Neural cell (in vitro differentiated cells): ENCODE measurements around the gene ERFL. TPM values are rescaled to one million over a fixed set of nuclear protein-coding genes. Genes with fewer than 3 reads are reported as not detected.

Experiments used
- H2AFZ ChIP-seq: fragments of 200-600, 300-800 bp; sonication (generic), shearing (Covaris generic); 2 replicates; pipeline ENCODE4 v1.6.0; 2014; ENCODE audit warnings: low read depth, mild to moderate bottlenecking, antibody characterized with exemption, low read length, moderate library complexity
- H3F3A ChIP-seq: fragments of 200-600 bp; shearing (Covaris generic); 2 replicates; pipeline ENCODE4 v1.6.1; 2016; ENCODE audit warnings: mild to moderate bottlenecking, moderate library complexity, mixed read lengths, antibody characterized with exemption, low read length; ENCODE audit not compliant: insufficient read depth, poor library complexity, severe bottlenecking
- H3K27ac ChIP-seq: fragments of 200-600, 300-800 bp; sonication (generic), shearing (Covaris generic); 2 replicates; pipeline ENCODE4 v1.5.1; 2014; ENCODE audit warnings: mild to moderate bottlenecking, low read length, moderate library complexity
- H3K27me3 ChIP-seq: fragments of 300-800, 200-600 bp; sonication (generic), shearing (Covaris generic); 2 replicates; pipeline ENCODE4 v1.6.0; 2014; ENCODE audit warnings: mild to moderate bottlenecking, low read depth, low read length, moderate library complexity; ENCODE audit not compliant: insufficient read depth
- H3K36me3 ChIP-seq: fragments of 300-800, 200-600 bp; sonication (generic), shearing (Covaris generic); 2 replicates; pipeline ENCODE4 v1.5.1; 2014; ENCODE audit warnings: mild to moderate bottlenecking, antibody characterized with exemption, low read length, moderate library complexity; ENCODE audit not compliant: insufficient read depth
- H3K4me2 ChIP-seq: fragments of 300-800, 200-600 bp; sonication (generic), shearing (Covaris generic); 2 replicates; pipeline ENCODE4 v1.6.0; 2014; ENCODE audit warnings: mild to moderate bottlenecking, low read length
- H3K4me3 ChIP-seq: fragments of 300-800, 200-600 bp; sonication (generic), shearing (Covaris generic); 2 replicates; pipeline ENCODE4 v1.5.1; 2014; ENCODE audit warnings: mild to moderate bottlenecking, low read length, moderate library complexity
- H3K79me2 ChIP-seq: fragments of 200-600 bp; shearing (Covaris generic); replicated peaks from 2 replicates; pipeline ENCODE4 v1.6.0; 2014; ENCODE audit warnings: mild to moderate bottlenecking, low read length, moderate library complexity; ENCODE audit not compliant: insufficient read depth
- H3K9ac ChIP-seq: fragments of 300-800, 200-600 bp; sonication (generic), shearing (Covaris generic); 2 replicates; pipeline ENCODE4 v1.6.1; 2016; ENCODE audit warnings: mild to moderate bottlenecking, low read length, mixed read lengths
- H3K9me2 ChIP-seq: fragments of 200-600 bp; shearing (Covaris generic); 2 replicates; pipeline ENCODE4 v1.6.1; 2016; ENCODE audit warnings: mild to moderate bottlenecking, low read length, mixed read lengths; ENCODE audit not compliant: insufficient read depth
- H3K9me3 ChIP-seq: fragments of 200-600, 300-800 bp; sonication (generic), shearing (Covaris generic); 2 replicates; pipeline ENCODE4 v1.6.1; 2016; ENCODE audit warnings: mild to moderate bottlenecking, mixed run types, low read length, moderate library complexity, mixed read lengths
- H4K20me1 ChIP-seq: fragments of 200-600 bp; shearing (Covaris generic); 2 replicates; pipeline ENCODE4 v1.6.1; 2016; ENCODE audit warnings: mild to moderate bottlenecking, mixed run types; ENCODE audit not compliant: insufficient read depth
- CTCF ChIP-seq: fragments of 450-650 bp; IDR thresholded peaks from 2 replicates; pipeline ENCODE4 v1.5.1; 2014; ENCODE audit warnings: antibody characterized with exemption, mild to moderate bottlenecking, moderate library complexity; ENCODE audit not compliant: poor library complexity, severe bottlenecking
- EP300 ChIP-seq: fragments of 450-650 bp; conservative IDR thresholded peaks from 2 replicates; pipeline ENCODE4 v1.6.1; 2014; ENCODE audit warnings: antibody characterized with exemption, mild to moderate bottlenecking, moderate library complexity; ENCODE audit not compliant: poor library complexity, severe bottlenecking
- EZH2 ChIP-seq: fragments of 200-600, 300-800 bp; shearing (Covaris generic), sonication (generic); IDR thresholded peaks from 2 replicates; pipeline ENCODE4 v1.6.1; 2014; ENCODE audit warnings: antibody characterized with exemption, low read length, borderline replicate concordance, mild to moderate bottlenecking; ENCODE audit not compliant: insufficient read depth, poor library complexity, severe bottlenecking
- MXI1 ChIP-seq: fragments of 450-650 bp; conservative IDR thresholded peaks from 2 replicates; pipeline ENCODE4 v1.6.1; 2014; ENCODE audit warnings: antibody characterized with exemption, mild to moderate bottlenecking; ENCODE audit not compliant: poor library complexity, severe bottlenecking
- POLR2AphosphoS5 ChIP-seq: IDR thresholded peaks from 2 replicates; pipeline ENCODE4 v1.6.1; 2012
- RAD21 ChIP-seq: fragments of 450-650 bp; conservative IDR thresholded peaks from 2 replicates; pipeline ENCODE4 v1.6.1; 2014; ENCODE audit warnings: antibody characterized with exemption, mild to moderate bottlenecking, moderate library complexity
- REST ChIP-seq: IDR thresholded peaks from 2 replicates; pipeline ENCODE4 v1.6.1; 2012; ENCODE audit warnings: borderline replicate concordance
- SMC3 ChIP-seq: fragments of 450-650 bp; conservative IDR thresholded peaks from 2 replicates; pipeline ENCODE4 v1.6.1; 2014; ENCODE audit warnings: antibody characterized with exemption, mild to moderate bottlenecking, moderate library complexity; ENCODE audit not compliant: poor library complexity
- TAF1 ChIP-seq: IDR thresholded peaks from 2 replicates; pipeline ENCODE4 v1.6.1; 2012; ENCODE audit warnings: low read depth
- polyA plus RNA-seq: library from polyadenylated mRNA; depleted of rRNA; stranded (reverse); fragments of >200 nt; gene quantifications from 2 replicates; pipeline ENCODE4 v1.2.3, GENCODE V29; 2014

ERFL gene
- polyA plus RNA-seq, 1 donor from 2014 or later, result 0.31 TPM

GRCh38 chr19:41956621-41957020, 28.4 kb upstream of the ERFL start:
- Histone ChIP-seq H3K27ac (no peak overlapping the region), H4K20me1 (no peaks in the 10 kb centered on the region), H3K4me3 (no peak overlapping the region), H2AFZ (no peak overlapping the region), H3K4me2 (no peak overlapping the region), H3K9ac (no peak overlapping the region), H3K79me2 (no peaks in the 10 kb centered on the region), H3K9me2 (no peaks in the 10 kb centered on the region), H3K36me3 (no peaks in the 10 kb centered on the region), H3K27me3 (no peaks in the 10 kb centered on the region), H3K9me3 (no peaks in the 10 kb centered on the region), H3F3A (no peaks in the 10 kb centered on the region)
- TF ChIP-seq EZH2 (no peak), EP300 (no peak), CTCF (no peak), REST (no peak), SMC3 (no peak), MXI1 (no peak), RAD21 (no peak), POLR2AphosphoS5 (no peak), TAF1 (no peak)

- TF ChIP-seq EP300 (no peak), POLR2AphosphoS5 (no peak), MXI1 (no peak), RAD21 (no peak), CTCF (no peak), TAF1 (no peak), EZH2 (no peak), REST (no peak), SMC3 (no peak)
- H2AFZ ChIP-seq, result no peak overlapping the region
- H3F3A ChIP-seq, result no peaks in the 10 kb centered on the region
- H3K4me3 ChIP-seq, result no peak overlapping the region
- H3K27me3 ChIP-seq, result no peaks in the 10 kb centered on the region
- H3K9me3 ChIP-seq, result no peaks in the 10 kb centered on the region
- H4K20me1 ChIP-seq, result no peaks in the 10 kb centered on the region
- no peaks in the 10 kb centered on the region for H3K9me2 ChIP-seq
- no peaks in the 10 kb centered on the region for H3K36me3 ChIP-seq
- no peak overlapping the region for H3K4me2 ChIP-seq
- no peaks in the 10 kb centered on the region for H3K79me2 ChIP-seq
- H3K27ac ChIP-seq, result no peak overlapping the region
- no peak overlapping the region for H3K9ac ChIP-seq
Measured at GRCh38 chr19:41955521-41955920, 27.3 kb upstream of the ERFL start.
